GM12874 (cell line): ENCODE results near the gene GFPT2.

Source experiments
- CTCF ChIP-seq: IDR thresholded peaks from 2 replicates; pipeline ENCODE4 v1.5.1; 2011; ENCODE audit warnings: low read depth, mild to moderate bottlenecking, control low read depth, low read length, moderate library complexity; ENCODE audit not compliant: insufficient read depth

Gene GFPT2

GRCh38 chr5:180370861-180371641, 17.9 kb upstream of the GFPT2 start:
- TF ChIP-seq CTCF, result no peak

GRCh38 chr5:180367991-180368390, 14.9 kb upstream of the GFPT2 start:
- TF ChIP-seq CTCF, result no peak

- no peak for TF ChIP-seq CTCF
Measured at GRCh38 chr5:180367300-180367699, 14.2 kb upstream of the GFPT2 start.

- no peak for TF ChIP-seq CTCF
Measured at GRCh38 chr5:180366326-180366725, 13.2 kb upstream of the GFPT2 start.

- TF ChIP-seq CTCF, result no peak
Measured at GRCh38 chr5:180365829-180366228, 12.7 kb upstream of the GFPT2 start.

GRCh38 chr5:180364306-180364856, 11.2 kb upstream of the GFPT2 start:
- no peak for TF ChIP-seq CTCF

- TF ChIP-seq CTCF, result no peak
Measured at GRCh38 chr5:180360078-180360957, 7.2 kb upstream of the GFPT2 start.
